Muscle layer of colon (tissue), 2 donors: ENCODE data around the gene RANBP9.

ENCODE experiments used
- H3K27ac ChIP-seq: one replicate; pipeline ENCODE4 v1.7.0; 2013; ENCODE audit warnings: low read depth, mild to moderate bottlenecking, low read length, moderate library complexity
- H3K27me3 ChIP-seq, 2 donors: one replicate each; pipeline ENCODE4 v1.7.0; 2013; ENCODE audit warnings: low read length in 2 of 2, mild to moderate bottlenecking in 2 of 2; ENCODE audit not compliant: insufficient read depth in 2 of 2, control insufficient read depth in 1 of 2
- H3K36me3 ChIP-seq: one replicate; pipeline ENCODE4 v1.7.0; 2013; ENCODE audit warnings: mild to moderate bottlenecking, low read length; ENCODE audit not compliant: insufficient read depth
- H3K4me1 ChIP-seq: one replicate; pipeline ENCODE4 v1.7.0; 2013; ENCODE audit warnings: mild to moderate bottlenecking, low read length; ENCODE audit not compliant: insufficient read depth
- H3K4me3 ChIP-seq, 2 donors: one replicate each; pipeline ENCODE4 v1.7.0; 2013; ENCODE audit warnings: low read length in 2 of 2, low read depth in 1 of 2, mild to moderate bottlenecking in 1 of 2, moderate library complexity in 1 of 2
- H3K9ac ChIP-seq: one replicate; pipeline ENCODE4 v1.7.0; 2013; ENCODE audit warnings: low read length
- H3K9me3 ChIP-seq: one replicate; pipeline ENCODE4 v1.7.0; 2013; ENCODE audit warnings: mild to moderate bottlenecking, low read length
- donor health status: abdominal sarcoma.
- donor health status: Adenocarcinoma of cecum.

Gene RANBP9

DNA sequence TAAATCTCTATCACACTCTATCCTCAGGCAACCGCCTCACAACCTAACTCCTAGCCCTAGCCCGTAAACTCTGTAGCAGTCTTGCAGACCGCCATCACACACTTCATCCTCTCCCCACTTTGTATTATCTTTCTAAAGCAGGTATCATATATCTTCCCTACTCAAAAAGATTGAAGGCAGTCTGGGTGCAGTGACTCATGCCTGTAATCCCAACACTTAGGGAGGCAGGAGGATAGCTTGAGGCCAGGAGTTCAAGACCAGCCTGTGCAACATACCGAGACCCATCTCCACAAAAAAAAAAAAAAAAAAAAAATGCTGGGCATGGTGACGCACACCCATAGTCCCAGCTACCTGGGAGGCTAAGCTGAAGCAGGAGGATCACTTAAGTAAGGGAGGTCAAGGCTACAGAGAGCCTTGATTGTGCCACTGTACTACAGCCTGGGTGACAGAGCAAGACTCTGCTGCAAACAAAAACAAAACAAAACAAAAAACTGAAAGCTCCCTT, 22.9 kb downstream of the RANBP9 start:
- Histone ChIP-seq H3K9me3 (no peaks in the 10 kb centered on the region), H3K27me3 (no peaks in the 10 kb centered on the region), H3K27ac (no peak overlapping the region), H3K4me1 (peaks cover 12% of the 10 kb centered on the region), H3K4me3 (no peak overlapping the region), H3K9ac (no peak overlapping the region), H3K36me3 (no peaks in the 10 kb centered on the region)

DNA sequence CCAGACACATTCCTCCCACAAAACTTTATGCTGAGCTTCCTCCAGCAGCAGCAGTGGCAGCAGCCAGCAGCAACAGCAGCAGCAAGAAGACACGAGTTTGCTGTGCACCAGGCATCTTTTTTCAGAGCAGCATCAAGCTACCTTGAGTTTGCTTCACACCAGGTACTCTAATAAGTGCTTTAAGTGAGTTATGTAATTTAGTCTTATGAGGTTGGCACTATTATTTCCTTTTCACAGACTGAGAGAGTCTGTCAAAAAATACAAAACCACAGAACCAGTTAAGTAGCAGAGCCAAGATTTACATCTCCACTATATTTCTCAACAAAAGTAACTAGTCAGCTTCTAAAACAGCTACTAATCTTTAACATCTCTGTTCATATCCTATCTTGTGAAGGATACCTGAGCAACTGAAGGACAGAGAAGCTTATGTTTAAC, 23.7 kb downstream of the RANBP9 start:
- no peaks in the 10 kb centered on the region for H3K36me3 ChIP-seq
- H3K9ac ChIP-seq, result no peak overlapping the region
- no peak overlapping the region for H3K27ac ChIP-seq
- no peaks in the 10 kb centered on the region for H3K9me3 ChIP-seq
- H3K27me3 ChIP-seq, result no peaks in the 10 kb centered on the region
- H3K4me3 ChIP-seq, result no peak overlapping the region
- H3K4me1 ChIP-seq, result peaks cover 12% of the 10 kb centered on the region

DNA sequence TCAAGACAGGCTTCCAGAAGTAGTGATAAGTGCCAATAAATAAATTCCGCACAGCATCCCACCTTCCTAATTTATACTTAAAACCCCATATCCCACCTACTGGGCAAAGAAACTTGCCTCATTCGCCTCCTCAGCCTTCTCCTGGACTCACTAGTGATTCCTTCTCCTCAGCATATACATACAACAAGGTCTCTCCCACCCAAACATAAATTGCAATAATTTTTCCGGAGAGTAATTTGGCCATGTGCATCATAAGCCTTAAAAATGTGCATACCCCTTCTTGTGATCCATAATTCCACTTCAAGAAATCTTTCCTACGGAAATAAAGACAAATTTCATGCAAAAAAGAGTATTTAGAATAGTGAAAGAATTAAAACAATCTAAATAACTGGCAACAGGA, 26.8 kb downstream of the RANBP9 start:
- Histone ChIP-seq H3K36me3 (no peaks in the 10 kb centered on the region), H3K27ac (no peak overlapping the region), H3K9me3 (no peaks in the 10 kb centered on the region), H3K27me3 (no peaks in the 10 kb centered on the region), H3K4me3 (no peak overlapping the region), H3K9ac (no peak overlapping the region), H3K4me1 (peaks cover 12% of the 10 kb centered on the region)

DNA sequence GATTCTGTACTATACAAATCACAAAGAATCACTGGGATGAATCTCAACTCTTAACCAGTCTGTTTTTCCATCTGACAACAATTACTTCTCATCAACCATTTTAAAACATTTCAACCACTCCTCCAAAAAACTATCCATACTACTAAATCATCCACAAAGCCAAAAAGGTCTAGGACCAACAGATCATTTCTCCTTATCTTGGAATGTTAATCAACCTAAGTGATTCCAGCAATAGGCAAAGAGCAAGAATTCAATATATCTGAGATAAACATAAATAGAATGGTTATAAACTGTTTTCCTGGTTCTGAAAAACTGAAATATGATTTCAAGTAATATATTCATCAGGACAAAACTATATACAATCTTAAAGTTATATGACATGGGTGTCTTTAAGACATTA, 28.6 kb downstream of the RANBP9 start:
- H3K27ac ChIP-seq, result no peak overlapping the region
- H3K4me3 ChIP-seq, result no peak overlapping the region
- peaks cover 6% of the 10 kb centered on the region for H3K4me1 ChIP-seq
- H3K27me3 ChIP-seq, result no peaks in the 10 kb centered on the region
- H3K9me3 ChIP-seq, result no peaks in the 10 kb centered on the region
- no peak overlapping the region for H3K9ac ChIP-seq
- no peaks in the 10 kb centered on the region for H3K36me3 ChIP-seq

DNA sequence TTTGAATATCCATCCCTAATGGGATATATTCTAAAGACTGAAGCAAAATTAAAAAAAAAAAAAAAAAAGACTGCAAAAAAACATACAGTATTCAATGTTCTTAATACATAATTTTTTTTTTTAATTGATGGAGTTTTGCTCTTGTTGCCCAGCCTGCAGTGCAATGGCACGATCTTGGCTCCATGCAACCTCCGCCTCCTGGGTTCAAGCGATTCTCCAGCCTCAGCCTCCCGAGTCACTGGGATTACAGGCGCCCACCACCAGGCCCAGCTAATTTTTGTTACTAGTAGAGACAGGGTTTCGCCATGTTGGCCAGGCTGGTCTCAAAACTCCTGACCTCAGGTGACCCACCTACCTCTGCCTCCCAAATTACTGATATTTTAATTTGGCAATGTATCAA, 29.3 kb downstream of the RANBP9 start:
- H3K27me3 ChIP-seq, result no peaks in the 10 kb centered on the region
- H3K9ac ChIP-seq, result no peak overlapping the region
- H3K36me3 ChIP-seq, result no peaks in the 10 kb centered on the region
- H3K9me3 ChIP-seq, result no peaks in the 10 kb centered on the region
- H3K27ac ChIP-seq, result no peak overlapping the region
- no peak overlapping the region for H3K4me3 ChIP-seq
- no peaks in the 10 kb centered on the region for H3K4me1 ChIP-seq

DNA sequence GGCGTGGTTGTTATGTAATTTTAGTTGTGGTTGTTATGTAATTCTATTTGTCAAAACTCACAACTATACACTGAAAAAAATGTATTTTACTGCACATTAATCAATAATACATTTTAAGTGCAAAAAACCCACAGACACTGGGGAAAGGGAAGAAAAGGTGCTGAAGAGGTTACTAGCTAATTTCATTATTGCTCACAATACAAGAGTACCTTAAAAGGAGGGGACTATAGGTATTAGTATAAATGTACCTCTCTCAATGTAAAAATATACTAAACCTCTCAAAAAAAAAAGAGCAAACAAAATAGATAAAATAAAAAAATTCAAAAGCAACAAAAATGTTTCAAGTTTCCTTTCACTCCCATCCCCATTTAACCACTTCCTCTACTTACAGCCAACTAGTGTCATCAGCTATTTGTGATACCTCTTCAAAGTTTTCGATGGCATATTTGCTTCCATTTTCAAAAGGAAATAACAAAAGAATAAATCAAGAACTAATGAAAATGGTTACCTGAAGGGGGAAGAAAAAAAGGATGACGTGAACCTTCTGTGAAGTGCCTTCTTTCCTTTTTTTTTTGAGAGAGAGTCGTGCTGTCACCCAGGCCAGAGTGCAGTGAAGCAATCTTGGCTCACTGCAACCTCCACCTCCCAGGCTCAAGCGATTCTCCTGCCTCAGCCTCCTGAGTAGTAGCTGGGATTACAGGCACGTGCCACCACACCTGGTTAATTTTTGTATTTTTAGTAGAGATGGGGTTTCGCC, 30.2 kb downstream of the RANBP9 start:
- no peaks in the 10 kb centered on the region for H3K9me3 ChIP-seq
- H3K9ac ChIP-seq, result no peak overlapping the region
- no peak overlapping the region for H3K4me3 ChIP-seq
- no peaks in the 10 kb centered on the region for H3K36me3 ChIP-seq
- no peaks in the 10 kb centered on the region for H3K4me1 ChIP-seq
- no peaks in the 10 kb centered on the region for H3K27me3 ChIP-seq
- no peak overlapping the region for H3K27ac ChIP-seq

DNA sequence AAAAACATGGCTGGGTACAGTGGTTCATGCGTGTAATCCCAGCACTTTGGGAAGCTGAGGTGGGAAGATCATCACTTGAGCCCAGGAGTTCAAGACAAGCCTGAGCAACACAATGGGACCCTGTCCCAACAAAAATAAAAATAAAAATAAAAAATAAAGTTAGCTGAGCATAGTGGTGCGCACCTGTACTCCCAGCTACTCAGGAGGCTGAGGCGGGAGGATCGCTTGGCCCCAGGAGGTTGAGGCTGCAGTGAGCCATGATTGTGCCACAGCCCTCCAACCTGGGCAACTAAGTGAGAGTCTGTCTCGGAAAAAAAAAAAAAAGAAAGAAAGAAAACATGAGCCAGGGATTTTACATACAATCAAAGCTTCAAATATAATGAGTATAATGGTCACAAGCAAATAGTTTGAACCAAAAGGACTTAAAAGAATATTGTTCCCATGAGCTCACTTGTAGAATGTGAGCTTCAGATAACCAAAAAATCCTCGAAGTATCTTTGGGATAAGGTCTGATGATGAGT, 31.1 kb downstream of the RANBP9 start:
- no peak overlapping the region for H3K4me3 ChIP-seq
- no peaks in the 10 kb centered on the region for H3K4me1 ChIP-seq
- no peak overlapping the region for H3K27ac ChIP-seq
- H3K36me3 ChIP-seq, result no peaks in the 10 kb centered on the region
- H3K27me3 ChIP-seq, result no peaks in the 10 kb centered on the region
- no peak overlapping the region for H3K9ac ChIP-seq
- H3K9me3 ChIP-seq, result no peaks in the 10 kb centered on the region

DNA sequence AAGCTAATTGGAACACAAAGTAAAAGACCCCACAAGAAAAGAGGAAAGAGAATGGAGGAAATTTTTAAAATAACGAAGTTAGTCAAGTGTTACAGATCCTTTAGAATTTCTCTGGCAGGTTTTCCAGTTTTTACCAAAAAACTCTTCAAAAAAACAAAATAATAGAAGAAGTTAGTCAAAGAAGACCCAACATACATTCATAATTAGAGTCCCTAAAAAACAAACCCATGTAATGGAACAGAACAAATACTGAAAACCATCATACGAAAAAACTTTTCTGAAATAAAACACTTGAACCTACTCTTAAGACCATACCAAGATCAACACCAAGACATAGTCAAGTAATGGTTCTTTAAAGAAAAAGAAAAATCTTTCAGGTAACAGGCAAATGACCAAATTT, 31.6 kb downstream of the RANBP9 start:
- Histone ChIP-seq H3K9ac (no peak overlapping the region), H3K4me1 (no peaks in the 10 kb centered on the region)

DNA sequence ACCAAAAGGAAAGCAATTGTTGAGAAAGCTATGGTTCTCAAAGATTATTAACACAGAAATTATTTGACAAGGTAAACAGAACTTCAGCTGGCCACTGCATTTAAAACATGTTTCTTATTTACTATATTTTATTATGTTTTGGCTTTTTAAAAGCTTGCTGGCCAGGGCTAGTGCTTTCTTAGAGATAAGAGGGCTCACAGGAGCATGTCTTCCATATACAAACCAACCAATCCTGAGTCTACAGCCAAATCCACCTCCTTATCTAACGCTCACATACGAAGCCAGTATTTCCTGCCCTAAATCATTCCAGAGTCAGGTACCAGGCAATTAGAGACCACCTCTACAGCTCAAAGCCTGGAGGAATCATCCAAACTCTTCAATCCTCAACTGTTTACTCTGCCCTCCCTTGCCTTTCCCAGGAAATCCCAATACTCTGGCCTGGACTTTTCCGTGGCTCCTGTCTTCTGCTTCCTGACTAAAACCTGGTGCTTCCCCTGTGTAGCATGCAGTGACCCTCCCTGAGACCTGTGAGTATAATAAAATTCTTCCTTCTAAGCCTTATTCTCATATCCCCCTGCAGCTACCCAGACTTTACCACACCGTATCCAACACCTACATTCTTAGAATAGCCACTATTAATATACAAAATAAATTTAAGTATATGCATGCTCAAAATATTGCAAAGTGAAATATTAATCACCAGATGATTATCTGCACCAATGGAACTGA, 33.2 kb downstream of the RANBP9 start:
- no peak overlapping the region for H3K27ac ChIP-seq
- H3K27me3 ChIP-seq, result no peaks in the 10 kb centered on the region
- no peak overlapping the region for H3K4me3 ChIP-seq
- H3K4me1 ChIP-seq, result no peaks in the 10 kb centered on the region
- H3K9me3 ChIP-seq, result no peaks in the 10 kb centered on the region
- no peaks in the 10 kb centered on the region for H3K36me3 ChIP-seq
- H3K9ac ChIP-seq, result no peak overlapping the region

More for the DNA sequence above, 31.6 kb downstream of the RANBP9 start:
- Histone ChIP-seq H3K36me3 (no peaks in the 10 kb centered on the region), H3K27me3 (no peaks in the 10 kb centered on the region), H3K27ac (no peak overlapping the region), H3K9me3 (no peaks in the 10 kb centered on the region), H3K4me3 (no peak overlapping the region)

DNA sequence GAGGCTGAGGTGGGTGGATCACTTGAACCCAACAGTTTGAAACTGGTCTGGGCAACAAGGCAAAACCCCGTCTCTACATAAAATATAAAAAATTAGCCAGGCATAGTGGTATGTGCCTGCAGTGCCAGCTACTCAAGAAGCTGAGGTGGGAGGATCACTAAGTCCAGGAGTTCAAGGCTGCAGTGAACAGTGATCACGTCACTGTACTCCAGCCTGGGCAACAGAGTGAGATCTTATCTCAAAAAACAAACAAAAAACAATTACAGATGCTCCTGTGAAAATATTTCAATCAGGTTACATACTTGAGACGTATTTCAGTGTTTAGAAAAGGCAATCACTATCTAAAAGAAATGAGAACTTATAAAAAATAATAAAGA, 33.8 kb downstream of the RANBP9 start:
- no peaks in the 10 kb centered on the region for H3K36me3 ChIP-seq
- no peaks in the 10 kb centered on the region for H3K27me3 ChIP-seq
- no peaks in the 10 kb centered on the region for H3K9me3 ChIP-seq
- H3K4me3 ChIP-seq, result no peak overlapping the region
- no peak overlapping the region for H3K27ac ChIP-seq
- H3K4me1 ChIP-seq, result no peaks in the 10 kb centered on the region
- H3K9ac ChIP-seq, result no peak overlapping the region

DNA sequence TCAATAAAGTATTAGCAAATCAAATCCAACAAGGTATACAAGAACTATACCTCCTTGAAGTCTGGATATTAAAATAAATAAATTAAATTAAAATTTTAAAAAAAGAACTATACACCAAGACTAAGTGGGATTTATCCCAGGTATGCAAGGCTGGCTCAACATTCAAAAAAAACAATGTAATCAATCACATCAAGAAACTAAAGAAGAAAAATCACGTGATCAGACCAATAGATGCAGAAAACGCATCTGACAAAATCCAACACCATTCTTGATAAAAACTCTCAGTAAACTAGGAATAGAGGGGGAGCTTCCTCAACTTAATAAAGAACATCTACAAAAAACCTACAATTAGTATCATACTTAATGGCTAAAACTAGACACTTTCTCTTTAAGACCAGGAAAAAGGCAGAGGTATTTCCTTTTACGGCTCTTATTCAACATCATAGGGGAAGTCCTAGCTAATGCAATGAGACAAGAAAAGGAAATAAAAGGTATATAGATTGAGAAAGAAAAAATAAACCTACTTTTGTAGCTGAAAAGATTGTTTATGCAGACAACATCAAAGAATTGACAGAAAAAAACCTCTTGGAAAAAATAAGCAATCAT, 35.0 kb downstream of the RANBP9 start:
- Histone ChIP-seq H3K27ac (no peak overlapping the region), H3K36me3 (no peaks in the 10 kb centered on the region), H3K9me3 (no peaks in the 10 kb centered on the region), H3K9ac (no peak overlapping the region), H3K4me3 (peak overlapping the region in 1 of 2 donors; percentile 4), H3K4me1 (peaks cover 5% of the 10 kb centered on the region), H3K27me3 (no peaks in the 10 kb centered on the region)
